Stimulated activated CD4-positive, alpha-beta T cell treated with anti-CD3 and anti-CD28 coated beads, Interleukin-4, amount 100 ng/mL, for 48 hours (primary cell): ENCODE results near the gene ZBTB25.
"Not testable (repeated sequence)": the region's sequence is repeated elsewhere in the genome, so short reads cannot be mapped to it uniquely, and the experiment has no call there.

Source experiments
- DNase-seq, 2 donors: peaks; one replicate each; pipeline ENCODE4 v3.0.0-alpha.2; 2020; ENCODE audit warnings: low read depth in 2 of 2

The ZBTB25 gene

DNA sequence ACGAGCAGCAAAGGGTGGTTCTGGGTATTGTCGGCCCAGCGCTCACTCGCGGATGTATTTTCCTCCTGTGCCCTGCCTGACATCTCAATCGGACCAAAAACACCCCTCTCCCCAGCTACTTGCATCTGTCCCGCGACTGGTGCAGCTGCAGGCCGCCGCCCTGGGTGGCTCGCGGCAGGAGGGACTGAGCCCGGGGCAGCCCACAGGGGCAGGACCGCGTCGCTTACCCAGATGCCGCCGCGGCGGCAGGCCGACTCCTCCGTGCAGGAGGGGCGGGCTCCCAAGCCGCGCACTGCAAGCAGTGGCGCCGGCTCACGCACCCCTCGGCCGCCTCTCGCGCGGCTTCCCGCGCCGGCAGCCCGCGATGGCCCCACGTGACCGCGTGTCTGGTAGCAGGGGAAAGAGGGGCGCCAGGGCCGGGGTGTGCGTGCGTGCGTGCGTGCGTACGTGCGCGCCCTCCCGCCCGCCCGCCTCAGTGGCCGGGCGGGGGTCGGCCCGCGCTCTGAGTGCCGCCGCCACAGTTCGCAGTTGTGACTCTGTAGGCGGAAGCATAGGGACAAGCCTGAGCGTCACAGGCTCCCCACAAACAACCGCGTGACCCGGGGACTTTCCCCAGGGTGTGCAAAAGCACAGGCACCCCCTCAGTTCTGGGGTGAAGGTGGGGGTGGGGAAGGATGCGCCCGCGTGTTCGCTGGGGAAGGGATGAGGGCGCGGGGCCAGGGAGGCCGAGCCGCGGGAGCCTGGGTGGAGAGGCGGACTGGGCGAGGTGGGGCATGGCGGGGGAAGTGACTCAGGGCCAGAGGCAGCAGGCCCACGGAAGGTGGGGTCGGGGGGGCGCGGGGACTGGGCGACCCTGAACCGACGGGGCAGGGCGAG lies at the start of gene ZBTB25:
Gene ZBTB25 (minus strand): TSS at position 405 of the 876 bp plus-strand sequence. CDS start 13,305 bp downstream, outside the sequence.
- DNase-seq = peak; percentile 84 to 90

GRCh38 chr14:64550621-64551333 lies 47.1 kb upstream of the ZBTB25 start:
- no peak for DNase-seq

DNA sequence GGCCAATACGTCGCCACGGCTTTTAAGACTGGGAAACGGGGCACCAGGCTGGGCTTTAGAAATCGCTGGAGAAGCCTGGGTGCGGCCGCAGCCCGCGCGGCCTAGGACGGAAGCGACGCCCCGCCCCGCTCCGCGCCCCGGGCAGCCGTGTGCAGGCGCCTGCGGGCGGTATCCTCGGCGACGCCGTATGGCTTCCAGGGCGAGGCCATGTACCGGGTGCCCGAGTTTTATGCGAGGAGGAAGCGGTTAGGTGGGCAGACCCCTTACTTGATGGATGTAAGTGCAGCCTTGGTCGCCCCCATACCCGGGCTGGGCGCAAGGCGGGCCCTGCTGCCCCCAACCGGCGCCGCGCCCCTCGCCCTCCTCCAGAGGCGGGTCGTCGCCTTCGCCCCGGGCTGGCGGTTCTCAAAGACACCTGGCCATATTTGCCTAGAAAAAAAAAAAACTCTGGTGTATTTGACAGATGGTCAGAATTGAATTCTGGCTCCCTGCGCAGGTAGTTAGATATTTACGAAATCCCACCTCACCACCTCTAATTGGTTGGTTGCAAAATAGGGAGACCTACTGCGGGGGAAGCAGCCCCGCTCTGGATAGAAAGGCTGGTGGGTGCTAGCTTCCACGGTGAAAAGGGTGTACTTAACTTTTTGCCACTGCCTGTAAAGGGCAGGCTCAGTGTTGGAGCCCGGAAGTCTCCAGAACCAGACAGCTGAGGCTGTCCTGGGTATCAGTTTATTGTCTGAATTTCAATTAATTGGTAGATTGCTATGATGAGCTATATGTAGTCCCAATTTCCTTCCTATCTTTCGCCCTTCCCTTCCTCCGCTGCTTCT lies 46.4 kb upstream of the ZBTB25 start, which contains the start of gene PPP1R36:
Gene PPP1R36 (plus strand): TSS at position 171 of the 830 bp plus-strand sequence. CDS start 37 bp downstream, at position 208.
- DNase-seq = peak in 1 of 2 donors; percentile 22

DNA sequence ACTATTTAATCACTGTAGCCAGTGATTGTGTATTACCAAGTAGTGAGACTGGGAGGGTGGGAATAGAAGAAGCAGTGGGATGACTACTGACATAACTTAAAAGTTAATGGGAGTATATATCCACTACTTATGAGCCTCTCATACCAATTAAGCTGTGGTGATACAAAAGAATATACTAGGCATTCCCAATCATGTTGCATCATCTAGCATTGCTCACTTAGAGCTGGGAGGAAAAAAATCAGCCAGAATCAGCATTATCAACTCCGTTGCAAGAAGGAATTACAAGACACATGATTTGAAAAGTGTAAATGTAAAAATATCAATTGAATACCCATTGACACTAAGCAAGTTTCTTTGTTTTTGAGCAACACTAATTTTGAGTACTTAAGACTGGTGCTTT lies 45.4 kb upstream of the ZBTB25 start:
- DNase-seq = no peak

DNA sequence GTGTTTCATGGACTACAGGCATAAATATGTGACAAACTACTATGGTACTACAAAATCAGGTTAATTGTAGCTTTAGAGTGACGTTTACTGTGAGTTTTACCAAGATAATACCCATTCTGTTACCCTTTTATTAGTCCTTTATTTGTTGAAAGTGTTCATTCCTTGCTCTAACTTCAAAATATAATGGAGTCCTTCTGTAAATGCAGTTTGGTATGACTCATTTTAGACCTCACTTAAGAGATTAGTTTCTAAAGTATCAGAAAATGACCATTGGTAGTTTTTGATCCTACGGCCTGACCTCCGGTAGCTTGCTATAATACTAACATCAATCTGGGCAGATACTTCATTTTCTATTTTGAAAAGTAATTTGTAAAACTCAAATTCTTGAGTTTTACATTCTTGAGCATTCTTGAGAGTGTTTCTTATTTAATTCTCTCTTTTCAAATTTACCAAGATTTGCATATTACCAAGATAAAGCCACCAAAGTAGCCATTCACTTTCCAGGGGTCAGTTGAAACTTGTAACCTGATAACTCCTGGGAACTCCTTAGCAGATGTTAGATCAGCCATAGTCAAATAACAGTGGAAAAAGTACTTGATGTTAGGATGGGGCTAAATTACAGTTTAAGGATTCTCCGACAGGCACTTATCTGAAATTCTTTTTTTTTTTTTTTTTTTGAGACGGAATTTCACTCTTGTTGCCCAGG lies 41.1 kb upstream of the ZBTB25 start:
- no peak for DNase-seq

DNA sequence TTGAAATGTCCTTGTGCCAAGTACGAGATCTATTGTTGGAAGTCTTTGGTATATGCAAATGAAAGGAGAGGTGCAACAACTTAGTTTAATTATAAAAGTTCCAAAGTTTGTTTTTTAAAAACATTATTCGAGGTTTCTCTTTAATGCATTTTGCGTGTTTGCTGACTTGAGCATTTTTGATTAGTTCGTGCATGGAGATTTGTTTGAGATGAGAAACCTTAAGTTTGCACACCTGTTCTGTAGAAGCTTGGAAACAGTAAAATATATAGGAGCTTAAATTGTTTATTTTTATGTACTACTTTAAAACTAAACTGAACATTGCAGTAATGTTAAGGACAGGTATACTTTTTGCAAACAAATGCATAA lies 39.2 kb upstream of the ZBTB25 start:
- DNase-seq = no peak

- DNase-seq = peak in 1 of 2 donors; percentile 2
These were observed 38.6 kb upstream of the ZBTB25 start for GRCh38 chr14:64541972-64542835.

DNA sequence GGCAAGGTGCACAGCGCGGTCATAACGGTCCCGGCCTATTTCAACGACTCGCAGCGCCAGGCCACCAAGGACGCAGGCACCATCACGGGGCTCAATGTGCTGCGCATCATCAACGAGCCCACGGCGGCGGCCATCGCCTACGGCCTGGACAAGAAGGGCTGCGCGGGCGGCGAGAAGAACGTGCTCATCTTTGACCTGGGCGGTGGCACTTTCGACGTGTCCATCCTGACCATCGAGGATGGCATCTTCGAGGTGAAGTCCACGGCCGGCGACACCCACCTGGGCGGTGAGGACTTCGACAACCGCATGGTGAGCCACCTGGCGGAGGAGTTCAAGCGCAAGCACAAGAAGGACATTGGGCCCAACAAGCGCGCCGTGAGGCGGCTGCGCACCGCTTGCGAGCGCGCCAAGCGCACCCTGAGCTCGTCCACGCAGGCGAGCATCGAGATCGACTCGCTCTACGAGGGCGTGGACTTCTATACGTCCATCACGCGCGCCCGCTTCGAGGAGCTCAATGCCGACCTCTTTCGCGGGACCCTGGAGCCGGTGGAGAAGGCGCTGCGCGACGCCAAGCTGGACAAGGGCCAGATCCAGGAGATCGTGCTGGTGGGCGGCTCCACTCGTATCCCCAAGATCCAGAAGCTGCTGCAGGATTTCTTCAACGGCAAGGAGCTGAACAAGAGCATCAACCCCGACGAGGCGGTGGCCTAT lies 37.8 kb upstream of the ZBTB25 start:
- peak in 1 of 2 donors; percentile 4 for DNase-seq

DNA sequence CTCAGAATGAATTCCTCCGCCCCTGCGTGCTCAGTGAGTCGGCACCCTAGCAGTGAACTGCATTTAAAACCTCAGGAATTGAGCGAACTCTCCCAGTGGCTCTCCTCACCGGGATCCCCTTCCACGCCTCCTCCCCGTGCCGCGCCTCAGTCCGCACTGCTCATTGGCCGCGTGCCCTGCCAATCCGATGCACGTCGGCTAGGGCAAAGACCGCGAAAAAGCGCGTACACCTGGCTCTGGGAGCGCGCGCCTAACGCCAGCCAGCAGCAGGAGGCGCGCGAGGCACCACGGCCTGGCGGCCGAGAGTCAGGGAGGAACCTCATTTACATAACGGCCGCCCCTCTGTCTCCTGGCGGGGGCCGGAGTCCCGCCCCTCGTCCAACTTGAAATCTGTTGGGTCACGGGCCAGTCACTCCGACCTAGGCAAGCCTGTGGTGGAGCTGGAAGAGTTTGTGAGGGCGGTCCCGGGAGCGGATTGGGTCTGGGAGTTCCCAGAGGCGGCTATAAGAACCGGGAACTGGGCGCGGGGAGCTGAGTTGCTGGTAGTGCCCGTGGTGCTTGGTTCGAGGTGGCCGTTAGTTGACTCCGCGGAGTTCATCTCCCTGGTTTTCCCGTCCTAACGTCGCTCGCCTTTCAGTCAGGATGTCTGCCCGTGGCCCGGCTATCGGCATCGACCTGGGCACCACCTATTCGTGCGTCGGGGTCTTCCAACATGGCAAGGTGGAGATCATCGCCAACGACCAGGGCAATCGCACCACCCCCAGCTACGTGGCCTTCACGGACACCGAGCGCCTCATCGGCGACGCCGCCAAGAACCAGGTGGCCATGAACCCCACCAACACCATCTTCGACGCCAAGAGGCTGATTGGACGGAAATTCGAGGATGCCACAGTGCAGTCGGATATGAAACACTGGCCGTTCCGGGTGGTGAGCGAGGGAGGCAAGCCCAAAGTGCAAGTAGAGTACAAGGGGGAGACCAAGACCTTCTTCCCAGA lies 36.9 kb upstream of the ZBTB25 start, which contains the start of gene HSPA2:
Gene HSPA2 (plus strand): TSS at position 534 of the 995 bp plus-strand sequence. CDS start 109 bp downstream, at position 643.
- DNase-seq = peak; percentile 94 to 95

- no peak for DNase-seq
These were observed 33.0 kb upstream of the ZBTB25 start for GRCh38 chr14:64536488-64537245.

DNA sequence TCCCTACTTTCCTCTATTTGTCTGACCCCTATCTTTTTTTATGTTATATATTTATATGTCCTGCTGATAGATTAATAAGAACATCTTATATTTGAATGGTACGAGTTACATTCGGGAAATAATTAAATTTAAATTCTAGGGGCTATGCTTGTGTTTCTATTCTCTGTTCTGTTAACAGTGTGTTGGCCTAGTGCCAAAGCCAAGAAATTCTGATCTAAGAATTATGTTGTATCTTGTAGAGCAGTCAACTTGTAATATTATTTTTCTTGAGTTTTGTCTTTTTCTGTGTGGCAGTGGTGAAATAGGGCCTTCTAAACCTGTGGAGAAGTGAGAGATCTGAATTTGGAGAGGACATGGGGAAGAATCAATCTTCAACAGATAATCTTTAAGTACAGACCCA lies 27.9 kb upstream of the ZBTB25 start:
- DNase-seq = no peak

DNA sequence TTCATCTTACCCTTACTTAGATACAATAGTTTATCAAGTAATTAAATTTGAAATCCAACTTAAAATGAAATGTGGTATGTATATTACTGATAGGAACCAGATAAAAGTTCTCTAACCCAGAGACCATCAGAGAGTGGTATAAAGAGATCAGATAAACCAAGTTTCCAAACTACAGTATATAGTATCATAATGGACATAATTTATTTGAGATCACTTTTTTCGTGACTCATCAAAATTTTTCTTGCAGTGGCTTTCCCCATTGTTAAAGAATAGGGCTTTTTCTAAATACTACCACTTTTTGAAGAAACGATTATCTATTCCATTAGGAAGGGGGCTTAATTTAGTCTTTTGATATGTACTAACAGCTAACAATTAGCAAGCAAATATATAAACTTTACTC lies 21.7 kb upstream of the ZBTB25 start:
- DNase-seq = no peak

DNA sequence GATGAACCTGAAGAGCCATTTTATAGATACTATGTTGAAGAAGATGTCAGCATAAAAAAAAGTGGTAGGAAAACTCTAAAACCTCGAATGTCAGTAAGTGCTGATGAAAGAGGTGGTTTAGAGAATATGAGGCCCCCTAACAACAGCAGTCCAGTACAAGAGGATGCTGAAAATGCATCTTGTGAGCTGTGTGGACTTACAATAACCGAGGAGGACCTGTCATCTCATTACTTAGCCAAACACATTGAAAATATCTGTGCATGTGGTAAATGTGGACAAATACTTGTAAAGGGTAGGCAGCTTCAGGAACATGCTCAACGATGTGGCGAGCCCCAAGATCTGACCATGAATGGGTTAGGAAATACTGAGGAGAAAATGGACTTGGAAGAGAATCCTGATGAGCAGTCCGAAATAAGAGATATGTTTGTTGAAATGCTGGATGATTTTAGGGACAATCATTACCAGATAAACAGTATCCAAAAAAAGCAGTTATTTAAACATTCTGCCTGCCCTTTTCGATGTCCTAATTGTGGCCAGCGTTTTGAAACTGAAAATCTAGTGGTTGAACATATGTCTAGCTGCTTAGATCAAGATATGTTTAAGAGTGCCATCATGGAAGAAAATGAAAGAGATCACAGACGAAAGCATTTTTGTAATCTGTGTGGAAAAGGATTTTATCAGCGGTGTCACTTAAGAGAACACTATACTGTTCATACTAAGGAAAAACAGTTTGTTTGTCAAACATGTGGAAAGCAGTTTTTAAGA lies 19.1 kb upstream of the ZBTB25 start:
- DNase-seq = no peak

DNA sequence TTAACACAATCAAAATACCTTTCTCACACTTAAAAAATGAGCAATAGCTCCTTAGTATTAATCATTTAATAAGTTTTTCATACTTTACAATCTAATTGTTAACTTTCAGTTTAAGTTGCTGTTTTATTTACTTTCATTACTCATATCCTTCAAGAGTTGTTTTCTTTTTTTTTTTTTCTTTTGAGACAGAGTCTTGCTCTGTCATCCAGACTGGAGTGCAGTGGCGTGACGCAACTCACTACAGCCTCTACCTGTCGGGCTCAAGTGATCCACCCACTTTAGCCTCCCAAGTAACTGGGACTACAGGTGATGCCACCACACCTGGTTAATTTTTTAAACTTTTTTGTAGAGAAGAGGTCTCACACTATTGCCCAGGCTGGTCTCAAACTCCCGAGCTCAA lies 17.1 kb upstream of the ZBTB25 start:
- no peak for DNase-seq

DNA sequence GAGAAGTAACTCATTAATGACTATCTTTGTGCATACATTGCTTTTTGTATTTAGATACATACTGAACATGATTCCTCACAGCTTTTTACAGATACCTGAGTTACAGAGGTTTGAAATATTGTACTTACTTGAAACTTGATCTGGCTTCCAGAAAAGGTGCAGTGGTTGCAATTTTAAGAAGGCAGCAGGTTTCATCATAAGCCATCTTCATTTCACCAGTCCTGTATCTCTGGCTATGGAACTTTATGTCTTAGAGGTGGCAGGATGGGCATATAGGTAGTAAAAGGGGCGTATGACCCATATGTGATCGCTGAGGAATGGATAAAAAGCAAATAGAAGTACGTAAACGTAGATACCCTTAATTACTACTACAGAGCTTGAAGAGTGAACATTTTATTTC lies 14.6 kb upstream of the ZBTB25 start:
- DNase-seq = no peak

GRCh38 chr14:64517667-64518066 lies 14.0 kb upstream of the ZBTB25 start:
- not testable (repeated sequence) for DNase-seq

DNA sequence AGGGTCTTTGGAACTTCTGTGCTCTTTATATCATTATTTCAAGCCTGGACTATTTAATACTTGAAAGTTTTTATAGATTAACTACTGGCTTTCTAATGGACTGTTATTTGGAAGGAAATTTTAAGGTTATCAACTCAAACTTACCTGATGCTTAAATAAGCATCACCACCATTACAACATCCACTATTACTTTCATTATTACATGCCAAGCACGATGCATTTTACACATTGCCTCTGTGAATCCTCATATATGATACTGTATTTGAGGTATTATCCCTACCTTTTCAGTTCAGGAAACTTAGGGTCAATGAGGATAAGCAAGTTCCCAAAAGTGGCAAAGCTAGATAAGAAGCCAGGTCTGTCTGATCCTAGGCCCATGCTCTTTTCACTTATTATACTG lies 13.3 kb upstream of the ZBTB25 start:
- DNase-seq = no peak
